GM18511 (cell line): ENCODE results near the gene NCKAP5L.
"Not testable (repeated sequence)": the region's sequence is repeated elsewhere in the genome, so short reads cannot be mapped to it uniquely, and the experiment has no call there.

Experiments
- ATAC-seq: cut with Tn5 transposase; IDR thresholded peaks from one replicate; pipeline ENCODE4 v1.9.1; 2021; ENCODE audit warnings: mild to moderate bottlenecking, moderate library complexity; ENCODE audit not compliant: unreplicated experiment

The NCKAP5L gene

GRCh38 chr12:49783917-49784676 is 44.1 kb downstream of the NCKAP5L start:
- no peak for ATAC-seq

GRCh38 chr12:49780914-49781313 is 47.3 kb downstream of the NCKAP5L start:
- ATAC-seq = not testable (repeated sequence)

- no peak for ATAC-seq
These were observed 48.6 kb downstream of the NCKAP5L start for GRCh38 chr12:49779581-49779980.

GRCh38 chr12:49777800-49778748 is 50.1 kb downstream of the NCKAP5L start:
- ATAC-seq = no peak

DNA sequence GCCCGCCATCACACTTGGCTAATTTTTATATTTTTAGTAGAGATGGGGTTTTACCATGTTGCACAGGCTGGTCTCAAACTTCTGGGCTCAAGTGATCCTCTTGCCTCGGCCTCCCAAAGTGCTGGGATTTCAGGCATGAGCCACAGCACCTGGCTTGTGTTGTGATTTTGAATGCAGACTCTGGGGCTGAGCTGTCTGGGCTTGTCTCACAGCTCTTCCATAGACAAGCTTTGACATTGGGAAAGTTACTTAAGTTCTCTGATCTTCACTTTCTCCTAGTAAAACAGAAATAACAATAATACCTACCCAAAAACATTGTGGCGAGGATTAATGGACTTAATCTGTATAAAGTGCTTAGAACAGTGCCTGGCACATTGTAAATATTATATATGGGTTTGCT is 50.9 kb downstream of the NCKAP5L start:
- ATAC-seq = no peak

DNA sequence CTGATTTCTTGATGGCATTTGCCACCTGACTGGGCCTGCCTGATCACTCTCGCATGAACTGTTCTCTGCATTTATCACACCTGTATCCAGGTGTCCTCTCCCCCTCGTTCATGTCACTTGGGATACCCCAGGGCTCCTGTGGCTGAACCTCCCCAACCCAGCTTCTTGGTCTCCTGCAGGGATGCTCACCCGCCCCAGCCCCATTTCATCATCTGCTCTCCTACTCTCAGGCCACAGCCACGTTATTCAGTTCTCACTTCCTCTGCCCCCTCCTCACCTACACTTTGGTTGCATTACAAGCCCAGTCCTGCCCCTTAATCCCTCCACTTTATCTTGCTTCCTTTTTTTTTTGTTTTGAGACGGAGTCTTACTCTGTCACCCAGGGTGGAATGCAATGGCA is 51.4 kb downstream of the NCKAP5L start:
- no peak for ATAC-seq

DNA sequence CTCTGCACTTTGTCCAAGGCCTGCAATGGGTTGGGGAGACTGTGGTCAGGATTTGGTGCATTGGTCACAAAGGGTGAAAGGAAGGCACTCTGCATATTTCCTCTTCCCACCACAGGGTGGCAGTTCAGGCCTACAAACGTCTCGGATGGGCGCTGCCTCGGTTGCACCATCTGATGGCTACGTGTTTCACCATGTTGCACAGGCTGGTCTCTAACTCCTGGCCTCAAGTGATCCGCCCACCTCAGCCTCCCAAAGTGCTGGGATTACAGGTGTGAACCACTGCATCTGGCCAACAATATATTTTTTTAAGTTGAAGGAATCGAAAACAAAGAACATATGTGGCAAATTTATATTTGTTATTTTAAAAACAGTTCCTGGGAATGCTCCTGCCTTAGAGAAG is 51.8 kb downstream of the NCKAP5L start:
- no peak for ATAC-seq

DNA sequence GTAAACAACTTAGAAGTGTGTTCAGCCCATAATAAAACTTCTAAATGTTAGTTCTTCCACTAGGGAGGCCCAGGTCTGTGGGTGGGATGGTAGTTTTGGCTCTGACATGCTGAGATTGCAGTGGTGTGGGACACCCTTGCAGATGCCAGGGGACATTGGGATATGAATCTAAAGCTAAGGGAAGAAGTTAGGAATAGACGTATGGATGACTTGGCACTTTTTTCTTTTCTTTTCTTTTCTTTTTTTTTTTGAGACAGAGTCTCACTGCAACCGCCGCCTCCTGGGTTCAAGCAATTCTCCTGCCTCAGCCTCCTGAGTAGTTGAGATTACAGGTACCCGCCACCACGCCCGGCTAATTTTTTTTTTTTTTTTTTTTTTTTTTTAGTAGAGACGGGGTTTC is 55.1 kb downstream of the NCKAP5L start:
- not testable (repeated sequence) for ATAC-seq

DNA sequence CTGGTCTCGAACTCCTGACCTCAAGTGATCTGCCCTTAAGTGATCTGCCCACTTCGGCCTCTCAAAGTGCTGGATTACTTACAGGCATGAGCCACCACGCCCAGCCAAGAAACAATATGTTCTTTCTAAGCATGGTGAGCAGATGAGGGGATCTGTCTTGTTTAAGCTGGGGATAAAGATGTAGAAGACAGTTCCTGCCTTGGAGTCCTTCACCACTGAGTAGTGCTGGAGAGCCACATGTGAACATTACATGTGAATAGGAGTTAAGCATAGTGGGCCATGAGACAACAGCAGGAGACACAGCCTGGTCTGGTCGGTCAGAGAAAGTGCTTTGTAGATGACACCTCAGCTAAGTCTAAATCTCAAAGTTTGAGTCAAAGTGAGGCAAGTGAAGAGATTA is 60.9 kb downstream of the NCKAP5L start:
- no peak for ATAC-seq

GRCh38 chr12:49766115-49766455 is 62.1 kb downstream of the NCKAP5L start:
- no peak for ATAC-seq

- no peak for ATAC-seq
These were observed 64.1 kb downstream of the NCKAP5L start for GRCh38 chr12:49764126-49764525.

GRCh38 chr12:49763006-49763591 is 65.1 kb downstream of the NCKAP5L start:
- ATAC-seq = no peak

GRCh38 chr12:49762468-49762847 is 65.8 kb downstream of the NCKAP5L start:
- ATAC-seq = no peak

- ATAC-seq = no peak
These were observed 66.3 kb downstream of the NCKAP5L start for GRCh38 chr12:49761677-49762467.

- ATAC-seq = no peak
These were observed 77.2 kb downstream of the NCKAP5L start for GRCh38 chr12:49750996-49751393.

DNA sequence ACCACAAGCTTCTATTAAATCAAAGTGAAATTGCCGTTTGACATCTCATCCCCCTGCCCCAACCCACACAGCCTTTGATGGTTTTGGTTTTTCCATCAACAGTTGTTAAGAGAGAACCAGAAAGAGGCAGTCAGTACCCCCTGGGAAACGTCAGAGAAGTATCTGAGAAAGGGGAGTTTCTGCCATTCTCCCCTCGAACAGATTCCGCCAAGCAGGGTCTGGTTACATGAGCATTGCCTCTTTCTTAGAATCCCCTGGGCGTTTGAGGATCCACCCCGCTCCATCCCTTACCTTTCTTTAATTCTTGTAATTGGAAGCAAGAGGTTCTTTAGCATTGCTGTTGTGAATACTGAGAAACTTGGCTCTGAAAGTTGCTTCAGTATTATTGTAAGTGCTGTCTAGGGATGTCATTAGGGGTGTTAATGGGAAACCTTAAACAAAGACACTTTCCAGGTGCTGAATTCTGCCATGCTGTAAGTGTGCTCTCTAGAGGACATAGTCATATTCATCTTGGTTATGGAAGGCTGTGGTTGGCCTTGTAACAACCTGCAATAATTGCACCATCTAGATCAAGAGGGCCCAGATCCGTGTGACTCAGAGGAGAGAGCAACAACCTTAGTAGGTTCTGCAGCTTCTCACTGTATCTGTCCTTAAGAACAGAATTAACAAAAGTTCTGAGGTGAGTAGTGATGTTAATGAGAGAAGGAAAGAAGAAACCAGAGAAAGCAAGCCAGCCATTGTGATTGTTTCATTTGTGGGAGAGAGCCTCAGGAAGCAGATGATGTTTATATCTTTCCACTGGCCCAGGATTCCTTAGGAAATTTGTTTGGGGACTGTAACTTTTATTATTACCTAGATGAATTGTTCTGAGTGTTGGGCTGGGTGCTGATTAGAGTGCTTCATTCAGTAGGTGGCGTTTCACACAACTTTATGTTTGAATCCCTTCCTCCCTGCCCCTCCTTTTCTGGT is 77.9 kb downstream of the NCKAP5L start:
- ATAC-seq = peak; percentile 59

- ATAC-seq = no peak
These were observed 79.4 kb downstream of the NCKAP5L start for GRCh38 chr12:49748800-49749199.

- ATAC-seq = no peak
These were observed 79.9 kb downstream of the NCKAP5L start for GRCh38 chr12:49748306-49748705.

DNA sequence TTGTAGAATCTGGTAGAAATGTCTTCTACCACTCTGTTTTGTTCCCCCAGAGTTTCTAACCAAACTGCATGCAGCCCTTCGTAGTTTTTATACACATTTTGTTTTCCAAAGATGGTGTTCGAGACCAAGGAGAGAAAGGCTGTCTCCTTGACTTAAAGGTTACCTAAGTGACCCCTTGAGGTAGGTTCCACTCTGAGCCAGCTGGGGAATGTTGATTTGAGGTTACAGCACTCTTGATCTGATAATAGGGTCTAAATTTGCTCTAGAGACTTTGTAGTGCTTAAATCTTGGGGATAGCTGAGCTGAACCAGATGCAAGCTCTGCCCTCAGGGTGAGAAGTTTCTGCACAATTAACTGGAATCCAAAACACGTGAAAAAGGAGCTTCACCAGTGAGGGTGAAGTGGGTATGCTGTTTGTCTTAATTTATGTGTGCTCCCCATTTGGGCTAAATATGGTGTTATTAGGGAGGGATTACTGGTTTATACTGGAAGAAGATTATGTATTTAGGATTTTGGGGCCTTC is 83.8 kb downstream of the NCKAP5L start:
- ATAC-seq = no peak
